Activated naive CD4-positive, alpha-beta T cell (primary cell): Measurements from ENCODE around the gene OR2J3.
"Not testable (repeated sequence)": the region's sequence is repeated elsewhere in the genome, so short reads cannot be mapped to it uniquely, and the experiment has no call there.

ENCODE experiments used
- DNase-seq, 4 experiments: peaks; one replicate each; lab custom pipeline; 2025; lab: John Stamatoyannopoulos, UW

The OR2J3 gene

DNA sequence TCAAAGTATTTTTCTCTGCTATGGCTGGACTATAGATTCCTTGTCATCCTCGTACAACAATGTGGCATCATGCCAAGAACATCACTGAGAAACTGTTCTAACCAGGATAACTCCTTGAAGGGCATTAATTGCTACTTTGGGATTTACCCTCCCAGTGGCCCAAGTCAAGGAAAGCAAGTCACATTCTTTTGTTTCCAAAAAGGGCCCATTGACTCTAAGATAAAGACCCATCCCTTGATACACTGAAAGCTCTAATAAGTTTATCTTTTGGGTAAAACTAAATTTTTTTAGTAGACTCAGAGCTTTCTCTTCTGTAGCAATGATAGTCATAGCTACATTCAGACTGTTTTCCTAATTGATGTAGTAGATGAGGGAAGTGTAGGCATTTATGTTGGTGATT is at the start of gene OR2J3:
Gene OR2J3, plus strand, starts transcription at position 301 of the 400 bp plus-strand sequence. CDS start 3,833 bp downstream, outside the sequence.
- no peak for DNase-seq

DNA sequence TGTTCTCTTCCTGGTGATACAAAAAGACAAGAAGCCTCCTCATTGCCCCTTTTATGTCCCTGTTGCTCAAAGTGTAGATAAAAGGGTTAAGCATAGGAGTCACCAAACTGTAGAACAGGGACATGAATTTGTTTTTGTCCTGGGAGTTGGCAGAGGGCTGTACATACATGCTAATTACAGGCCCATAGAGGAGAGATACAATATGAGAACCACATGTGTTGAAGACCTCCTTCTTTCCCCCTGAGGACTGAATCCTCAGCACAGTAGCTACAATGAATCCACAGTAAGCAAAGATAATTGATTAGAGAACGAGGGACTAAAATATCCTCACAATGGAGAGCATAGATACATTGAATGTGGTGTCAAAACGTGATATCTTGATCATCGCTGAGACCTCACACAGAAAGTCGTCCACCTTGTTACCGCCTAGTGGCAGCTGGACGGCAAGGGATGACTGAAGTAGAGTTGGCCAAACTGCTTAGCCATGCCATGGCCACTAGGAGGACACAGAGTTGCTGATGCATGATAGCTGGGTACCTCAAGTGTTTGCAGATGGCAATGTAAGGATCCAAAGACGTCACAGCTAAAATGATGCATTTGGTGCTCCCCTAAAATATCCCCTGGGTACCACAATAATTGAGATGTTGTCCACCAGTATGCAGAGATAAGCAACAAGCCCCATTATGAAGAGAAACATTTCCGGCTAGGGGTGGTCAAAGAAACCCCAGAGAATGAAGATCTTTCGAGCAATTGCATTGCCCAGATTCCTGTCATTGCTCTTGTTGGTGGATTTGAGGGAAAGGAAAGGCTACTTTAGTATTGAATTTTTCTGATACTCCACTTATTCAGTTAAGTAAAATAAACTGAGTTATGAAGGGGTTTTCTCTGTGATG is 35.8 kb upstream of the OR2J3 start:
- no peak for DNase-seq

DNA sequence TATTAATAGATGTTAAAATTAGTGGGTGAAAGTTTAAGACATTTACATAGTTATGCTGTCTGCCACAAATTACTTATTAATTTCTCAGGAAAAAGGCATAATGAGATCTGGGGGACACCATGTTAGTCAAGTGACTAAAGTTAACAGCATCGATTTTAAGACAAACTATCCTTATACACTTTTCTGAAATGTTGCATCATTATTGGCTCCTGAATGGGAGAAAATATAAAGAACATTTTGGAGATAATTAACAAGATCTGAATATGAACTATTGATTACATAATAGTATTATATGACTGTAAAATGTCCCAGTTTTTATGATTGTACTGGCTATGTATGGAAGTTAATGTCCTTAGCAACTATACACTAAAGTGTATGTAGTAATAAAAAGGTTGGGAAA is 28.7 kb upstream of the OR2J3 start:
- no peak for DNase-seq

DNA sequence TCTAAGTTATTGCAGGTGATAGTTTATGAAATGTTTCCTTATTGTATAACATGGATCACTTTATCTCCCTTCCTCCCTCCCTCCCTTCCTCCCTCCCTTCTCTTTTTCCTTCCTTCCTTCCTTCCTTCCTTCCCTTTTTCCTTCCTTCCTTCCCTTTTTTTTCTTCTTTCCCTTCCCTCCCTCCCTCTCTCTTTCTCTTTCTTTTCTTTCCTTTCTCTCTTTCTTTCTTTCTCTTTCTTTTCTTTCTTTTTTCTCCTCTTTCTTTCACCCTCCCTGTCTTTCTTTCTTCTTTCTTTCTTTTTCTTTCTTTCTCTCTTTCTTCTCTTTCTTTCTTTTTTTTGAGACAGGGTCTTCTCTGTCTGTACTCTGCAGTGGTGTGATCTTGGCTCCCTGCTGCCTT is 26.5 kb upstream of the OR2J3 start:
- DNase-seq, result no peak

DNA sequence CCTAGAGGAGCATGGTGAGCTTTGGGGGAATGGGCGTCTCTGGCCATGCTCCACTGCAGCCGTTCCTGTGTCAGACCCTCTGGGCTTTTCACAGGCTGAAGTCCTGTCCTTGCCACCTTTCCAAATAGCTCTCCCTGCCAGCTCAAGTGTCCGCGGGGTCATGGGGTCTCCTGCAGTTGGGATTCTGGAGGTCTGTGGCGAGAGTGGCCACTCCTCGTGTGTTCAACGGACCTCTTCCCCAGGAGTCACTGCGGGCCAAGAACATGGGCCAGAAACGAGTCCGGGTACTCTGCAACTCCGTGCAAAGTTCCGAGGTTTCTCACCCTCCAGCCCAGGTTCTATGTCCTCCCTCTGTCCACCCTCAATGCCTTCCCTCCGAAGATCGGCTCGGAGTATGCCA is 25.4 kb upstream of the OR2J3 start:
- no peak for DNase-seq

DNA sequence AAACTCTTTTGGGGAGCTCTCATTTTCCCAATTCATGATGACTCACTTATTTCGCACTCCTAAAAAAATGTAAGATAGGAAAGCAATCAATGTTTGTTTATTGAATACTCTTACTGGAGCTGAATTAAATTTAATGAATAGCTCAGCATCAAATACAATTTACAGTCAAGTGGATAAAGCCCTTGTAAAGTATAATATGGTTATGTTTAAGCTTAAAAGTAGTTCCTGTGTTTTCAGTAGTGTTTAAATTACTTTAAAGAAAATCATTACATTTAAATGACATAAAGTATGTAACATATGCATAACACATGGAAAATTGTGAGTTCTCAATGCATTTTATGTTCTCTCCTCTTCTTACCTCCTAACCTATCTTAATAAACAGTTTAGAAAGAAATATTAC is 20.6 kb upstream of the OR2J3 start, which contains the start of gene OR2B3:
Gene OR2B3, minus strand, starts transcription at position 101 of the 400 bp plus-strand sequence. Its CDS starts 65 bp downstream, at position 36.
- DNase-seq, result no peak

DNA sequence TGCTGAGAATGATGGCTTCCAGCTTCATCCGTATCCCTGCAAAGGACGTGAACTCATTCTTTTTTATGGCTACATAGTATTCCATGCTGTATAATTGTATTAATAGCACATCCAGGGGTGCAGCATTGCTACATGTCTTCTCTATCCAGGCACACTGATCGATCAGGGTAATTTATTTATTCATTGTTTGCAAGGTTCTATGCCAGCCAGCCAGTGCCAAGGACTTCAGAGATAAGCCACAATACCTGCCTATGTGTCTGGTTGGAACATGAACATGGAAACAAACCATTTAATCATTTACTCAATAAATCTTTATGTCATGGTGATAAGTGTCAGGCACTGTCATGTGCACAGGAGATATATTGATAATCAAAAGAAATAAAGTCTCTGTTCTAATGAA is 14.9 kb upstream of the OR2J3 start:
- no peak for DNase-seq

DNA sequence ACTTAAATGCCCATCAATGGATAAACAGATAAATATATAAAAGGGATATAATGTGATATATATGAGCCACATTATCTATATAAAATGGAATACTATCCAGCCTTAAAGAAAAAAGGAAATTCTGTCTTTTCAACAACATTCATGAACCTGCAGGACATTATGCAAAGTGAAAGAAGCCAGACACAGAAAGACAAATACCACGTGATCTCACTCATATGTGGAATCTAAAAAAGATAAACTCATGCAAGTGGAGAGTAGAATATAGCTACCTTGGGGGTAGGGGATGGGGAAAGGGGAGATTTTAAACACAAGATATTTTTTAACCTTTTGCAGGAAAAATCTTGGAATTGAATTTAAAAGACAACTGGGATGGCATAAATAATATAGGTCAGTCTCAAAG is 10.1 kb upstream of the OR2J3 start:
- no peak for DNase-seq

DNA sequence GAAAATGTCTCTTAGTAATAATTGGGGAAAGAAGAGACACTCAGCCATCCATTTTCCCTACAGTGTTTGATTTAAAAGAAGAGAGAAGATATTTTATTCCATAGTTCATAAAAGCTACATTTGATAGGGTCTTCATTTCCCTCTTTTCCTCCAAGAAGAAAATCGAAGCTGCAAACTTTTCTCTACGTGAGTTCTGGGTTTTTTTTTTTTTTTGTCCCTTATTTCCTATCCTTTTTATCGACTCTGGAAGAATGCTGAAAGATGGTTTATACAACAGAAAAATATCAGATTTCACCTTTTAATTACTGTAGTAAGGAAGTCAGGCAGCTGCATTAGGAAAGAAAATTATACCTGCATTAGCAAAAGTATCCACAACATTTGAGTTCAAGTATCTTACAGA is 8.7 kb upstream of the OR2J3 start, which contains the start of gene OR2J1:
Gene OR2J1, plus strand, starts transcription at position 301 of the 400 bp plus-strand sequence. CDS start 1,453 bp downstream, outside the sequence.
- DNase-seq, result no peak

DNA sequence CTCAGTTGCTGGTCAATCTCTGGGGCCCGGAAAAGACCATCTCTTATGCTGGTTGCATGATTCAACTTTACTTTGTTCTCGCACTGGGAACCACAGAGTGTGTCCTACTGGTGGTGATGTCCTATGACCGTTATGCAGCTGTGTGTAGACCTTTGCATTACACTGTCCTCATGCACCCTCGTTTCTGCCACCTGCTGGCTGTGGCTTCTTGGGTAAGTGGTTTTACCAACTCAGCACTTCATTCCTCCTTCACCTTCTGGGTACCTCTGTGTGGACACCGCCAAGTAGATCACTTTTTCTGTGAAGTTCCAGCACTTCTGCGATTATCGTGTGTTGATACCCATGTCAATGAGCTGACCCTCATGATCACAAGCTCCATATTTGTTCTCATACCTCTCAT is 4.3 kb downstream of the OR2J3 start:
- no peak for DNase-seq

DNA sequence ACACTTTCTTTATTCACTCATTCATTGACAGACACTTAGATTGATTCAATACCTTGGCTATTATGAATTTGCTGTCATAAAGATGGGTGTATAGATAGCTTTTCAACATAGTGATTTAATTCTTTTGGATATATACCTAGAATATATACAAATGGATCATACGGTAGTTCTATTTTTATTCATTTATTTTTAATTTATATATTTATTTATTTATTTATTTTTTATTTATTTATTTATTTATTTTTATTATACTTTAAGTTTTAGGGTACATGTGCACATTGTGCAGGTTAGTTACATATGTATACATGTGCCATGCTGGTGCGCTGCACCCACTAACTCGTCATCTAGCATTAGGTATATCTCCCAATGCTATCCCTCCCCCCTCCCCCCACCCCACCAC is 7.1 kb downstream of the OR2J3 start:
- DNase-seq, result not testable (repeated sequence)

DNA sequence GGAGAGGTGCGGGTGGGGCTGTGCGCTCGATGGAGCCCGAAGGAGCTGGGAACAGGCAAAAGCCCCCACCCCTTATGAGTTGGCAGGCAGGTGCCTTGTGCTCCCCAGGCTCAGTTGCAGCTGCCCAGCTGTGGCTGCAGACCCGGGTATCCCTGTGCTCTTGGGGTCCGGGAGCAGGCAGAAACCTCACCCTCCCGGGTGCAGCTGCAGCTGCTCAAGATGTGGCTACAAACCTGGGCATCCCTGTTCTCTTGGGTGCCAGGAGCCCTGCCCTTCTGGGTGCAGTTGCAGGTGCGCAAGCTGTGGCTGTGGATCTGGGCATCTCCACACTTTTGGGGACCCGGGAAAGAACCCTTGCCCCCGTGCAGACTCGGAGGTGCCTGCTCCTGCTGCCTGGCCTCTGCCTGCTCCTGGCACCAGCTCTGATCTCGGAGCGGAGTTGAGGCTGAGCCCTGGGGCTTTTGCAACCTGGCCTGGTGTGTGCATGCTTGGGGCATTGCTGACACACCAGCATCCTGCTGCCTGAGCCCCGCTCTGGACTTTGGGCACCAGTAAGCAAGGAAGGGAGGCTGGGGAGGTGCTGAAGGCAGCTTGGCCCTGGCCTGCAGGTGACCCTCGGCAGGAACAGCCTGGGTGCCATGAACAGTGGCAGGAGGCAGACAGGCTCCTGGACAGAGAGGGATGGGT is 21.6 kb downstream of the OR2J3 start:
- DNase-seq, result no peak

DNA sequence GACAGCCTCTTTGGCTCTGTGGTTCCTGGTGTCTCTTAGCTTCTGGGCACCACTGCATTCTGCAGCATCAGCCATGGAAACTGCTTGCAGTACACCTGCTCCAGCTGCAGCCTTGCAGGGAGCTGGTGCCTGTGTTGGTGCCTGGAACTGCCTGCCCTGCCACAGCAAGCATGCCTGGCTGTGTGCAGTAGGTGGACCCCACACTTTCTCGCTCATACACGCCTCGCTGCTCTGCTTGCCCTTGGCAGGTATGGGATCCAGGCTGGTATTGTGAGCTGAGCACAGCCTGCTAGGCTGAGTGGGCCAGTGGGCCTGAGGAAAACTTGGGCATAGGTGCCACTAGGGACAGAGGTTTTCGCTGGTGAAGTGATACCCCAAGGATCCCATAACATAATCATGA is 22.8 kb downstream of the OR2J3 start:
- no peak for DNase-seq

DNA sequence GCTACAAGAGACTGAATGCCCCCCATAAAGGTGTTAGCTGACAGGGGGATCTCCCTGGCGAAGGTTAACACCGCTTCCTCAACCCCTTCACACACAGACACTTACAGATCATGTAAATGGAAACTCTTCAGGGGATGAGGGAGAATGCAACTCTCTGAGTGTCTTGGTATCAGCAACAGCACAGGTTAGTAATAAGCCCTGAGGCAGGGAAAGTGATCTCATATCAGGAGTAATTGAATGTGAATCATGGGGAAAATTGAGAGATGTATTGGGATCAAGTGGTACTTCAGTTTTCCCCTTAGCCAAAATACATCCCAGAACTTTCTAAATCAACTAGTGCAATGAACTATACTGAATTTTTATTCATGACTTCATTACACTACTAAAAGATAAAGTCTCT is 23.8 kb downstream of the OR2J3 start:
- DNase-seq, result no peak

DNA sequence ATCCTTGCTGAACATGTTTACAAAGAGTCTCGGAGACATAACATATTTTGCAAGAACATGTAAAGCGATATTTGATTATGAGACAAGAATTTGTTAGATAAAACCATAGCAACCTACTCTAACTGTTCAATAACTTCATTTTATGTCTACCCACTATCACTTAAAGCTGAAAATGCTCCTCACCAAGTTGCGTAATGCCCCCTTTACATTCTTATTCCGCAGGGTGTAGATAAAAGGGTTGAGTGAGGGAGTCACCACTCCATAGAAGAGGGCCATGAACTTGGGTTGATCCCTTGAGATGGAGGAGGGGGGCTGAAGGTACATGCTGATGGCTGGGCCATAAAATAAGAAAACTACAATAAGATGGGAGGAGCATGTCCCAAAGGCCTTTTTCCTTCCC is 29.9 kb downstream of the OR2J3 start:
- DNase-seq, result no peak

DNA sequence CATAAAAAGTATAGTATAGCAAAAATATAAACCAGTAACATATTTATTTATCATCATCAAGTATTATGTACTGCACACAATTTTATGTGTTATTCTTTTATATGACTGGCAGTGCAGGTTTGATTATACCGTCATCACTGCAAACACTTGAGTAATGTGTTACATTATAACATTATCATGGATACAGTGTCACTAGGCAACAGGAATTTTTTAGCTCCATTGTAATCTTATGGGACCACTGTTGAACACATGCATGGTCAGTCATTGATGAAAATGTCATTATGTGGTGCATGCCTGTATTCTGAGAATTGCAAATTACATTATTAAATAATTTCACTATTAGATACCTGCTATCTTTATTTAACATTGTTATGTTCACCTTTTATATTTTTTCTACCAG is 33.7 kb downstream of the OR2J3 start:
- DNase-seq, result no peak

DNA sequence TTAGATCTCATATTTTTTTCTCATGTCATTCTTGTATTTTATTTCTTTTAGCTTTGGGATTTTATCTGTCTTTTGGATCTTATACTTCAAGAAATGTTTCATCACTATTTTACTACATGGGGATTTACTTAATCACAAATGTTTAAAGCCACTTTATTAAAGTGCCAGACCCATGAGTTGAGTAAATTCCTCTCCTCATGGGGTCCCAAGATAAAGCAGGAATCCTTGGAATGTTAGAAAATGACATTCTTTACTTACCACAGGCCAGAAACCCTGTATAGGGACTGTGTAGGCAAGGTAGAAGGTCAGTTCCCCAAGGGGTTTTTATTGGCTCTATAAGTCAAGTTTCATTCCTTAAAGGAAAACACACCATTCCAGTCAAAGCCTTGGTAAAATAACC is 34.5 kb downstream of the OR2J3 start:
- no peak for DNase-seq

DNA sequence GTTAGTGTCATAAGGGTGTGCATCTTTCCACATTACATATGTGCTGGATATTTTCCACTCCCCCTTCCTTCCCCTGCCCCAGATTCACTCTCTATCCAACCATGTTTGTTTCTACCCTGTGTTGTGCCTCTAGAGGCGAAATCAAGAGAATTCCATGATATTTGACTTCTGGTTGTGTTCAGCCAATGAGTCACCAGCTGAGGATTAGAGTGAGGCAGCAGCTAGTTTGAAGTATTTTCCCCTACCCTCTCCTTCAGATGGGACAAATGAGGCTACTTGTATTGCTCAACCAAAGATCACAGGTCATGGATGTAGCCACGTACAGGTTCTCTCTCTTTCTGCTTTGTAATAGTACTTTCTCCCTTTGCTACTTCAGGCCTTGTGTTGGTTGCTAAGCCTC is 38.3 kb downstream of the OR2J3 start:
- DNase-seq, result no peak

DNA sequence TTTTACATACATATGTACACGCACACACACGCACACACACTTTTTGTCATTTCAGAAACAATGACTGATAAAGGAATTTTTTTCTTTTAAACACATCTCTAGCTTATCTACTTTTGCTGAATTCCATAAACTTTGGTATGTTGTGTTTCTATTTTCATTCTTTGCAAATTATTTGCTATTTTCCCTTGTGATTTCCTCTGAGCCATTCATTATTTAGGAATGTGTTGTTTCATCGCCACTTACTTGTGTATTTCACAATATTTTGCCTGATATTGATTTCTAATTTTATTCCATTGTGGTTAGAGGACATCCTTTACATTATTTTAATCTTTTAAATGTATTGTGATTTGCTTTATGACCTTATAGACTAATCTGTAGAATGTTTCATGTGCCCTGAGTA is 39.2 kb downstream of the OR2J3 start:
- no peak for DNase-seq

DNA sequence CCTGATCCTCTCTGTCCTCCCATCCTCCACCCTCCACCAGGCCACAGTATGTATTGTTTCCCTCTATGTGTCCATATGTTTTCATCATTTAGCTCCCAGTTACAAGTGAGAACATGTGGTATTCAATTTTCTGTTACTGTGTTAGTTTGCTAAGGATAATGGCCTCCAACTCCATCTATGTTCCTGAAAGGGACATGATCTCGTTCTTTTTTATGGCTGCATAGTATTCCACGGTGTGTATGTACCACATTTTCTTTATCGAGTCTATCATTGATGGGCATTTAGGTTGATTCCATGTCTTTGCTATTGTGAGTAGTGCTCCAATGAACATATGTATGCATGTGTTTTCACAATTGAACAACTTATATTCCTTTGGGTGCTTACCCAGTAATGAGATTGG is 41.6 kb downstream of the OR2J3 start:
- not testable (repeated sequence) for DNase-seq

DNA sequence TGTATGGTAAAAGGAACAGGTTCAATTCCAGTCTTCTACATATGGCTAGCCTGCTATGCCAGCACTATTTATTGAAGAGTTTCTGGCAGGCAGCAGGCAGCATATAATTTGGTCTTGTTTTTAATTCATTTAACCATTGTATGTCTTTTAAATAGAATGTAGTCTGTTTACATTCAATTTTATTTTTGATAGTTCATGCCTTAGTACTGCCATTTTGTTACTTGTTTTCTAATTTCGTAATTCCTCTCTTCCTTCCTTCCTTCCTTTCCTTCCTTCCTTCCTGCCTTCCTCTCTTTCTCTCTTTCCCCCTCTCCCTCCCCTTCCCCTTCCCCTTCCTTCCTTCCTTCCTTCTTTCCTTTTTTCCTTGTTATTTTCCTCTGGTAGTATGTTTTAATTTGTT is 45.2 kb downstream of the OR2J3 start:
- DNase-seq, result no peak

DNA sequence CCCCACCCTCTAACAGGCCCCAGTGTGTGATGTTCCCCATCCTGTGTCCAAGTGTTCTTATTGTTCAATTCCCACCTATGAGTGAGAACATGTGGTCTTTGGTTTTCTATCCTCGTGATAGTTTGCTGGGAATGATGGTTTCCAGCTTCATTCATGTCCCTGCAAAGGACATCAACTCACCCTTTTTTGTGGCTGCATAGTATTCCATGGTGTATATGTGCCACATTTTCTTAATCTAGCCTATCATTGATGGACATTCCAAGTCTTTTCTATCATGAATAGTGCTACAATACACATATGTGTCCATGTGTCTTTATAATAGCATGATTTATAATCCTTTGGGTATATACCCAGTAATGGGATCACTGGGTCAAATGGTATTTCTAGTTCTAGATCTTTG is 47.3 kb downstream of the OR2J3 start:
- DNase-seq, result not testable (repeated sequence)

DNA sequence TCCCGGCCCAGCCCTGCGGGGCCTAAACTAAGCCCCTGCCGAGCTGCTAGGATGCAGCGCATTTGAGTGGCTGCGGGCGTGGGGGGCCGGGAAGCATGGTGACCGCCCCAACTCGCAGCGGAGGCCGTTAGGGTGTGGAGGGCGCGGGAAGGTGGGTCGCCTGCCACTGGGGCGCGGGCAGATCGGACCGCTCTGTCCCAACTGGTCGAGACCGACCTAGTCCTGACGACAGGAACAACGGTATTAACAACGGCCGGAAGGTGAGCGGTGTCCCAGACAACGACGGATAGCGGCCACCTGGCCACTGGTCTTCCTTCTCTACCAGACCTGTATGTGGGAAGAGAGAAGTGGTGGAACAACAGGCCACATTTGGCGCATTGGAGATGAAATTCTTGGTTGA is 52.1 kb downstream of the OR2J3 start:
- not testable (repeated sequence) for DNase-seq
